HepG2 (cell line): Measurements from ENCODE around the gene PRKCE. TPM values are rescaled to one million over a fixed set of nuclear protein-coding genes. Genes with fewer than 3 reads are reported as not detected.

Experiments used
- ARNT2 ChIP-seq: sonication (generic); formaldehyde crosslinking; IDR thresholded peaks from 2 replicates; pipeline ENCODE4 v1.8.0; 2022; ENCODE audit warnings: mild to moderate bottlenecking, low read depth, missing genetic modification reagents, moderate library complexity
- ELF1 ChIP-seq: sonication (generic); formaldehyde crosslinking; IDR thresholded peaks from 2 replicates; pipeline ENCODE4 v1.4.0; 2020; ENCODE audit warnings: missing genetic modification reagents
- GABPA ChIP-seq, 2 experiments: IDR thresholded peaks; 2 replicates each; pipeline ENCODE4 v1.6.1; 2011 to 2016; ENCODE audit warnings: low read depth in 2 of 2, low read length in 1 of 2, missing biosample characterization in 1 of 2, missing genetic modification characterization in 1 of 2
- HDAC6 ChIP-seq: fragments of 200-600 bp; sonication (generic); IDR thresholded peaks from 2 replicates; pipeline ENCODE4 v1.7.0; 2017; ENCODE audit warnings: mild to moderate bottlenecking, antibody characterized with exemption, low read length, low read depth
- KAT2B ChIP-seq: fragments of 150-350 bp; IDR thresholded peaks from 2 replicates; pipeline ENCODE4 v1.6.1; 2014; ENCODE audit warnings: low read depth, low read length, borderline replicate concordance
- MLLT10 ChIP-seq: sonication (generic); formaldehyde crosslinking; IDR thresholded peaks from 2 replicates; pipeline ENCODE4 v1.4.0; 2020; ENCODE audit warnings: missing genetic modification reagents
- NR2F6 ChIP-seq, 2 experiments: IDR thresholded peaks; 2 replicates each; pipeline ENCODE4 v1.6.1; 2016; ENCODE audit warnings: antibody characterized with exemption in 1 of 2, mild to moderate bottlenecking in 1 of 2
- PTBP1 ChIP-seq: fragments of 200-400 bp; formaldehyde crosslinking; IDR thresholded peaks from 2 replicates; pipeline ENCODE4 v1.6.1; 2018; ENCODE audit warnings: low read length, low read depth; ENCODE audit not compliant: poor library complexity, severe bottlenecking
- TFAP4 ChIP-seq: sonication (generic); IDR thresholded peaks from 2 replicates; pipeline ENCODE4 v1.6.1; 2016; ENCODE audit warnings: low read depth, borderline replicate concordance
- ZMYM2 ChIP-seq: sonication (generic); formaldehyde crosslinking; IDR thresholded peaks from 2 replicates; pipeline ENCODE4 v1.8.0; 2022; ENCODE audit warnings: mild to moderate bottlenecking, missing genetic modification reagents
- ZNF24 ChIP-seq: fragments of 450-650 bp; IDR thresholded peaks from 2 replicates; pipeline ENCODE4 v1.6.1; 2017; ENCODE audit warnings: antibody characterized with exemption, mild to moderate bottlenecking
- ZNF615 ChIP-seq: sonication (generic); formaldehyde crosslinking; IDR thresholded peaks from 2 replicates; pipeline ENCODE4 v1.5.0; 2020; ENCODE audit warnings: mild to moderate bottlenecking, missing genetic modification reagents, borderline replicate concordance
- ZNF670 ChIP-seq: sonication (generic); formaldehyde crosslinking; IDR thresholded peaks from 2 replicates; pipeline ENCODE4 v1.8.0; 2022; ENCODE audit warnings: mild to moderate bottlenecking, missing genetic modification reagents, borderline replicate concordance
- ZNF777 ChIP-seq: sonication (generic); formaldehyde crosslinking; IDR thresholded peaks from 2 replicates; pipeline ENCODE4 v1.4.0; 2020; ENCODE audit warnings: missing genetic modification reagents
- ZNF878 ChIP-seq: sonication (generic); formaldehyde crosslinking; IDR thresholded peaks from 2 replicates; pipeline ENCODE4 v1.8.1; 2023; ENCODE audit warnings: mild to moderate bottlenecking, missing genetic modification reagents, moderate library complexity
- polyA plus RNA-seq, 8 experiments: library from polyadenylated mRNA; depleted of rRNA in 3 of 8; stranded (reverse) in 7 of 8; unstranded in 1 of 8; fragments of >200 nt; fragmentation: Illumina TruSeq in 4 of 8; extraction: Trizol in 4 of 8; gene quantifications; 2 replicates each; pipeline versions ENCODE4 v1.2.1 to v1.2.3, GENCODE V29; 2011 to 2016; ENCODE audit warnings: low read depth in 4 of 8, missing spikeins in 1 of 8, mixed read lengths in 1 of 8; ENCODE audit not compliant: insufficient read depth in 1 of 8
- total RNA-seq, 5 experiments: library from RNA; depleted of rRNA; stranded (reverse); fragments of >200 nt; fragmentation: Illumina TruSeq; extraction: Trizol; gene quantifications; 2 replicates each; pipeline ENCODE4 v1.2.3, GENCODE V29; 2016; ENCODE audit warnings: low read depth in 1 of 5
- TF ChIP-seq, protein P1 (sequence below): sonication (generic); formaldehyde crosslinking; IDR thresholded peaks from 2 replicates; pipeline ENCODE4 v1.4.0; 2020; ENCODE audit warnings: mild to moderate bottlenecking, missing genetic modification reagents
- TF ChIP-seq, protein P2 (sequence below): sonication (generic); formaldehyde crosslinking; IDR thresholded peaks from 2 replicates; pipeline ENCODE4 v1.5.0; 2020; ENCODE audit warnings: missing genetic modification reagents, mild to moderate bottlenecking, borderline replicate concordance

PRKCE gene
- total and polyA plus RNA-seq, 2 of the 13 experiments (the other 11 are each of a cell fraction or from before 2014, with no cell fraction given): 1.0 to 3.9 TPM

DNA sequence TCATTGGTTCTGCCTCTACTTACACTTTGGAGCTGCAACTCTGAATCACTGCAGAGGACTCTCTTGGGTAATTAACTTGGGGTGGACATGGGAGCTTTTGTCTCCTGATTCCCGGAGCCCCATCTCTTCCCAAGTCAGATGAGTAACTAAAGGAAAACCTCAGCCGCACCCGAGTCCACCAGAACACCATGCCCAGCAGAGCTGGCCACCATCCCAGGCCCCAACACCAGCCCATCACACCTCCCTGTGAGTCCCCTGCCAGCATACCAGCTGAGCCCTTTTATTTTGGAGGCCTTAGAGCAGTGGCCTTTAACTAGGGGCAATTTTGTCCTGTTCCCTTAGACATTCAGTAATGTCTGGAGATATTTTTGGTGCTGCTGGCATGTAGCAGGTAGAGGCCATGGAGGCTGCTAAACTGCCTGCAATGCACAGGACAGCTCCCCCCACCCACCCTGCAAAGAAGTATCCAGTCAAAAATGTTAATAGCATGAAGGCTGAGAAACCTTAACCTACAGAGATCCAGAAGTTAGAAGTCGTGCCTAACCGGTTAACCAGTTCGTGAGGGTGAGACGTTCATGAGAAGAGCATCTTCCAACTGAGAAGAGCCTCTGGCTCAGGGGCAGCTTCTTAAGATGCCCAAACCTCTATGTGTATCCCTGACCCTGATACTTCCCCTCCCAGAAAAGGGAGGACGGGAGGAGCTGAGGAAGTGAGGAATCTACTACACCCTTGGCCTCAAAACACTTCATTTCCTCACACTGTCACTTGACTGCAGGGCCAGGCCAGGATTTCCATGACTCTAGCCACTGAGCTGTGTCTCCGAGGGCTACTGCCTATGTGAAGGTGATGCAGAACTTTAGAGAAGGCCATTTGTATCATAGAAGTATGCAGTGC is 505.8 kb downstream of the PRKCE start (continued):
- TF ChIP-seq, protein P1, sequence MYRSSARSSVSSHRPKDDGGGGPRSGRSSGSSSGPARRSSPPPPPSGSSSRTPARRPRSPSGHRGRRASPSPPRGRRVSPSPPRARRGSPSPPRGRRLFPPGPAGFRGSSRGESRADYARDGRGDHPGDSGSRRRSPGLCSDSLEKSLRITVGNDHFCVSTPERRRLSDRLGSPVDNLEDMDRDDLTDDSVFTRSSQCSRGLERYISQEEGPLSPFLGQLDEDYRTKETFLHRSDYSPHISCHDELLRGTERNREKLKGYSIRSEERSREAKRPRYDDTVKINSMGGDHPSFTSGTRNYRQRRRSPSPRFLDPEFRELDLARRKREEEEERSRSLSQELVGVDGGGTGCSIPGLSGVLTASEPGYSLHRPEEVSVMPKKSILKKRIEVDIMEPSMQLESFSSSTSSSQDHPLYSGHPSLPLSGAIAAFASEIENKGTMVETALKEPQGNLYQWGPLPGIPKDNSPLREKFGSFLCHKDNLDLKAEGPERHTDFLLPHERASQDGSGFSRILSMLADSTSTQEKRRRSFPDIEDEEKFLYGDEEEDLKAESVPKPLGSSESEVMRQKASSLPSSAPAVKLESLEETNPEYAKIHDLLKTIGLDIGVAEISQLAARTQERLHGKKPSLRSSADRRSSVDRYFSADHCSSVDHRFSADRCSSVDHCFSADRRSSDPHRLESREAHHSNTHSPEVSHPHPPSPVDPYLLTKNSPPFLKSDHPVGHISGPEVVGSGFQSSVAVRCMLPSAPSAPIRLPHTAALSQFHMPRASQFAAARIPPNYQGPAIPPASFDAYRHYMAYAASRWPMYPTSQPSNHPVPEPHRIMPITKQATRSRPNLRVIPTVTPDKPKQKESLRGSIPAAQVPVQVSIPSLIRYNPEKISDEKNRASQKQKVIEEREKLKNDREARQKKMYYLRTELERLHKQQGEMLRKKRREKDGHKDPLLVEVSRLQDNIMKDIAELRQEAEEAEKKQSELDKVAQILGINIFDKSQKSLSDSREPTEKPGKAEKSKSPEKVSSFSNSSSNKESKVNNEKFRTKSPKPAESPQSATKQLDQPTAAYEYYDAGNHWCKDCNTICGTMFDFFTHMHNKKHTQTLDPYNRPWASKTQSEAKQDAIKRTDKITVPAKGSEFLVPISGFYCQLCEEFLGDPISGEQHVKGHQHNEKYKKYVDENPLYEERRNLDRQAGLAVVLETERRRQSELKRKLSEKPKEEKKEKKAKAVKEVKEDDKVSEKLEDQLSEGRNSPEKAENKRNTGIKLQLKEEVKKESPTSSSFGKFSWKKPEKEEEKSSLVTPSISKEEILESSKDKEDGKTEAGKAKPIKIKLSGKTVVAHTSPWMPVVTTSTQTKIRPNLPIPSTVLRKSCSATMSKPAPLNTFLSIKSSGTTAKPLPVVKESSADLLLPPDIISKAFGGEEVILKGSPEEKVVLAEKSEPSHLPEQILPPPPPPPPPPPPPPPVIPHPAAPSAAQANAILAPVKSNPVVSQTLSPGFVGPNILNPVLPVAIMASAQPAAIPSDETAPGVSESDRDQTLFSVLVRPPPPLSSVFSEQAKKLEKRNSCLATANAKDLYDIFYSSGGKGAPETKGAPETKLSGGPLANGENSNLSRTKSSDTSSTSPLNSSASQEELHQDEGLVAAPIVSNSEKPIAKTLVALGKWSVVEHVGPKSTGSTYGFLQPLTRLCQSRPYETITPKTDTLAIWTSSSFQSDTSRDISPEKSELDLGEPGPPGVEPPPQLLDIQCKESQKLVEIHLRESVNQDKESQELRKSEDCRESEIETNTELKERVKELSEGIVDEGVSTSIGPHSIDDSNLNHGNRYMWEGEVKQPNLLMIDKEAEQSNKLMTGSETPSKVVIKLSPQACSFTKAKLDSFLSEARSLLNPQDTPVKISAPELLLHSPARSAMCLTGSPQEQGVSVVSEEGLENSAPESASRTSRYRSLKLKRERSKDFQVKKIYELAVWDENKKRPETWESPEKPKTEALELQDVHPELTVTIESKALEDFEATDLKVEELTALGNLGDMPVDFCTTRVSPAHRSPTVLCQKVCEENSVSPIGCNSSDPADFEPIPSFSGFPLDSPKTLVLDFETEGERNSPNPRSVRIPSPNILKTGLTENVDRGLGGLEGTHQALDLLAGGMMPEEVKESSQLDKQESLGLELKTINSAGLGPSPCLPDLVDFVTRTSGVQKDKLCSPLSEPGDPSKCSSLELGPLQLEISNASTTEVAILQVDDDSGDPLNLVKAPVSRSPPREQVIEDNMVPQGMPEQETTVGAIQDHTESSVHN (CRISPR knock-in tag): no peak
- TF ChIP-seq ZNF670 (CRISPR knock-in tag) (no peak), ELF1 (CRISPR knock-in tag) (no peak), HDAC6 (no peak), KAT2B (no peak), GABPA (IDR thresholded peaks at IDR 0.05; ENCODE audit: low read depth, low read length) (no peak), GABPA (CRISPR knock-in tag; IDR thresholded peaks at IDR 0.05; ENCODE audit: low read depth) (no peak), ZNF24 (no peak), ARNT2 (no peak), ZNF615 (CRISPR knock-in tag) (no peak), TFAP4 (no peak), MLLT10 (CRISPR knock-in tag) (no peak), ZMYM2 (no peak), ZNF777 (CRISPR knock-in tag) (no peak), NR2F6 (IDR thresholded peaks at IDR 0.05) (no peak), NR2F6 (CRISPR knock-in tag; IDR thresholded peaks at IDR 0.05) (no peak), ZNF878 (no peak), PTBP1 (no peak)
- TF ChIP-seq, protein P2, sequence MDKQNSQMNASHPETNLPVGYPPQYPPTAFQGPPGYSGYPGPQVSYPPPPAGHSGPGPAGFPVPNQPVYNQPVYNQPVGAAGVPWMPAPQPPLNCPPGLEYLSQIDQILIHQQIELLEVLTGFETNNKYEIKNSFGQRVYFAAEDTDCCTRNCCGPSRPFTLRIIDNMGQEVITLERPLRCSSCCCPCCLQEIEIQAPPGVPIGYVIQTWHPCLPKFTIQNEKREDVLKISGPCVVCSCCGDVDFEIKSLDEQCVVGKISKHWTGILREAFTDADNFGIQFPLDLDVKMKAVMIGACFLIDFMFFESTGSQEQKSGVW: no peak
- TF ChIP-seq, all 625 proteins: peak for 0
